ENCODE measurements around the gene RNF125.
A peak's percentile ranks its signal among the peaks of the same experiment; 100 is the strongest.

The RNF125 gene

DNA sequence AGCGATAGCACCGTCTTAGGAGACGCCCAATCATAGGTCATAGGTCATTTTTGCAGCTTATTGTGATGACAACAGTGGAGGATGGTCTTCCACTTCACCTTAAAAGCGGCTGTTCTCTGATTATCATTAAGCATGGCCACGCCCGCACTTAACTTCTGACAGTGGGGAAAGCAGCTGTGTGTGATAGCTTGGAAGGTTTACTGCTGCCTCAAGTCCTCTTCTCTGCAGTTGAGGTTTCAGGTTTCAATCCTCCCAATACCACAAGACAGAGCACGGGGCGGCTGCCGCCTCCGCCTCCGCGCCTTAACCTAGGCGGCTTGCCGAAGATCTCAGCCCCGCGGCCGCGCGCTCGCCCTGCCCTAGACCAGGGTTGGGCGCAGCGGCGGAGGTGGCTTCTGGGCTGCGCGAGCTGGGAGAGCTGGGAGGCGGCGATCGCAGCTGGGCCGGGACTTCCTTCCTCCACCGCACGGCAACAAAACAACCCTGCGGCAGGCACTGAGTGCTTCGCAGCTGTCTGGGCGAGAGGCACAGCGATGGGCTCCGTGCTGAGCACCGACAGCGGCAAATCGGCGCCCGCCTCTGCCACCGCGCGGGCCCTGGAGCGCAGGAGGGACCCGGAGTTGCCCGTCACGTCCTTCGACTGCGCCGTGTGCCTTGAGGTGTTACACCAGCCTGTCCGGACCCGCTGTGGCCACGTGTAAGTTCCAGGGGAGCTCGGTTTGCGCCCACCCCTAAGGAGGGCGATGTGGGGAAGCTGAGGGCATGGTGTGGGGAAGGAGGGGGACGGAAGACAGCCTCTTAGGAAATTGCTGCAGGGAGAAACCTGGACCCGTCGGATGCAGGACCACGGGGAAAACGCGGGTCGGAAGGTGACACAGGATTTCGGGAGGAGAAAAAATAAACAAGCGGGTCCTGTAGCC lies at the start of gene RNF125:
TSS of gene RNF125 (plus strand) at position 495 of the 920 bp plus-strand sequence. CDS start at position 534, 39 bp downstream.
- peaks cover 8% of the 10 kb centered on the region for H3K4me1 ChIP-seq (ENCODE audit: control insufficient read depth, insufficient read depth, low read length)

DNA sequence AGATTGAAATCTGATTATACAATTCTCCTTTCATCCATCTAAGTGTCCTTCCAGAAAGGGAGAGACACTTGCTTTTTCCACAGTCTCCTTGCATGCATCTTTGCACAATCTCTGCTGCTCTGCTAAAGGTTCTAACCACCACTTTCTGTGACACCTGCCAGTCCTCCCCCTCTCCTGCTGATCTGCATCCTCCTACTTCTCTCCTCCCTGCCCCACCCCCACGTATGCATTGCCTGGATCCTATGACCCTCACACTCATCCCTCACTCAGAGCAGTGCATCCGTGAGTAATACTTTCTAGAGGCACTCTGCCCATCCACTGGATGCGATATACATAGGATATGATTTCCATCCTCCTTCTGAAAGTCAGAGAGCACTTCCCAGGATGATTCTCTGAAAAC lies 48.0 kb upstream of the RNF125 start:
- H3K9ac ChIP-seq (ENCODE audit: low read depth, low read length), result no peak overlapping the region
- H3K36me3 ChIP-seq (ENCODE audit: control insufficient read depth, insufficient read depth, low read length), result no peaks in the 10 kb centered on the region
- H3K4me1 ChIP-seq (ENCODE audit: control insufficient read depth, insufficient read depth, low read length), result no peaks in the 10 kb centered on the region
- H3K9me3 ChIP-seq (ENCODE audit: control insufficient read depth, insufficient read depth, low read length), result peaks cover 23% of the 10 kb centered on the region
- H3K4me3 ChIP-seq (ENCODE audit: low read depth, low read length), result no peak overlapping the region
- no peaks in the 10 kb centered on the region for H3K27me3 ChIP-seq (ENCODE audit: control insufficient read depth, insufficient read depth, low read length)

More for the DNA sequence above, at the start of gene RNF125:
- Histone ChIP-seq H3K27me3 (ENCODE audit: control insufficient read depth, insufficient read depth, low read length) (peaks cover 2% of the 10 kb centered on the region), H3K9me3 (ENCODE audit: control insufficient read depth, insufficient read depth, low read length) (no peaks in the 10 kb centered on the region), H3K9ac (ENCODE audit: low read depth, low read length) (peak within 1 kb of the TSS; percentile 74), H3K36me3 (ENCODE audit: control insufficient read depth, insufficient read depth, low read length) (no peaks in the 10 kb centered on the region), H3K4me3 (ENCODE audit: low read depth, low read length) (peak within 1 kb of the TSS; percentile 88)

DNA sequence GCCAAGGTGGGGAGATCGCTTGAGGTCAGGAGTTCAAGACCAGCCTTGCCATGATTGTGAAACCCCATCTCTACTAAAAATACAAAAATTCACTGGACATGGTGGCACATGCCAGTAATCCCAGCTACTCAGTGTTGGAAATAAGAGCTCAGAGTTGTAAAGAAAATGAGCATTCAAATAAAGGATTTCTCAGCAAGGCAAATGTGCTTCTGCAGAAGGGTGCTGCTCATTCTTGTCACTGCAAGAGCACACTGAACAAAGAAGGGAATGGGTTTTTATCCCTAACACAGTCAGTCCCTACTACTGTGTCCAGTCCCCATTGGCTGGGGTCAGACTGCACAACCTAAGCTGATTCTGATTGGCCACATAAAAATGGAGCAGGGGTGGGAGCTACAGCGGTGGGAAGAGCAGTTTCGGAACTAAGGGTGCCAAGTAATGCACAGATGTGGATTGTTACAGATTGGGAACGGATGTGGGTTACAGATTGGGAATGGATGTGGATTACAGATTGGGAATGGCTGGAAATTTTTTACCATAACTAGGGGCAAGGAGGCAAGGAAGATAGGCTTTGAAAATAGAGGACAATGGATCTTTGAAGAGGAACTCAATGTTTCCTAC lies 44.6 kb upstream of the RNF125 start:
- Histone ChIP-seq H3K36me3 (ENCODE audit: control insufficient read depth, insufficient read depth, low read length) (no peaks in the 10 kb centered on the region), H3K4me1 (ENCODE audit: control insufficient read depth, insufficient read depth, low read length) (no peaks in the 10 kb centered on the region), H3K9me3 (ENCODE audit: control insufficient read depth, insufficient read depth, low read length) (peaks cover 28% of the 10 kb centered on the region)

DNA sequence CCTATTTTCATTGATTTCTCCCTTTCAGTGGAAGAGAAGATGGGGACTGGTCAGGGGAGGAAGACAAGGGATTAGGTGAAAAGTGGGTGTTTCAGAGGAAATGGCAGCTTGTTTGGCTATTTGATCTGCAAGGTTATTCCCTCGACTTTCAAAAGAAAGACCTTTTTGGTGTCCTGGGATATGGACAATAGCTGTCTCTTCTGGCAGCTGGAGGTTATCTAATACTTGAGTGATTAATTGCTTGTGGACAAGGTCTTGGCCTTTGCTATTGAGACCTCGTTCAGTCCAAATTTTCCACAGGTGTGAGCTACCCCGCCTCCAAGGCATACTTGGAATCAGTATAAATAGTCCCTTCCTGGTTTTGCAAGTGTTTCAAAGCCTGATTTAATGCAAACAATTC lies 42.4 kb upstream of the RNF125 start:
- Histone ChIP-seq H3K9me3 (ENCODE audit: control insufficient read depth, insufficient read depth, low read length) (peaks cover 28% of the 10 kb centered on the region), H3K36me3 (ENCODE audit: control insufficient read depth, insufficient read depth, low read length) (no peaks in the 10 kb centered on the region), H3K4me1 (ENCODE audit: control insufficient read depth, insufficient read depth, low read length) (no peaks in the 10 kb centered on the region), H3K9ac (ENCODE audit: low read depth, low read length) (no peak overlapping the region), H3K27me3 (ENCODE audit: control insufficient read depth, insufficient read depth, low read length) (no peaks in the 10 kb centered on the region), H3K4me3 (ENCODE audit: low read depth, low read length) (no peak overlapping the region)

More for the DNA sequence above, 44.6 kb upstream of the RNF125 start:
- Histone ChIP-seq H3K9ac (ENCODE audit: low read depth, low read length) (no peak overlapping the region), H3K27me3 (ENCODE audit: control insufficient read depth, insufficient read depth, low read length) (no peaks in the 10 kb centered on the region), H3K4me3 (ENCODE audit: low read depth, low read length) (no peak overlapping the region)

DNA sequence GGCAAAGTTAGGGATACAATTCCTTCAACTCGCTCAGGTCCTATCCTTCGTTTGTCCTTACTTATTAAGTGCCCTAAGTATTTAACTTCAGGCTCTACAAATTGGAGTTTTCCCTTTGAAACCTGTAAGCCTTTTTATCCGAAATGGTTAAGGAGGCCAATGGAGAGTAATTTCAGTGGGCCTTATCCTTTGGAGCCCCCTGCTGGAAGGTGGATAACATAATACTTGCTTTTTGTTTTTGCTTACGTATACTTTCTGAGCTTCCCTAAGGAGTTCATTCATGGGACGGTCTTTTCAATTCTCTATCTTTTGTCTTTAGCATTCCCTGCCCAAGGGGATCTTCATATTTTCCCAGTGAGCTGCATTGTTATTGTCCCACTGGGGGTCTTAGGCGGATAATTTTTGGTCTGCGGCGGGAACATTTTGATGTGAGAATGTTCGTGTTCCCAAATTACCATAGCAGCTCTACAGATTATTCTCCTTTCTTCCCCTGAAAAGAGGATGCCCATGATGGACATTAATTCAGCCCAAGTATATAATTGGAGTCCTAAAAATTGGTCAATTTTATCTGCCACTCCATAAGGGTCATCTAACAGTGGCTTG lies 41.3 kb upstream of the RNF125 start:
- peaks cover 26% of the 10 kb centered on the region for H3K9me3 ChIP-seq (ENCODE audit: control insufficient read depth, insufficient read depth, low read length)
- H3K9ac ChIP-seq (ENCODE audit: low read depth, low read length), result no peak overlapping the region

DNA sequence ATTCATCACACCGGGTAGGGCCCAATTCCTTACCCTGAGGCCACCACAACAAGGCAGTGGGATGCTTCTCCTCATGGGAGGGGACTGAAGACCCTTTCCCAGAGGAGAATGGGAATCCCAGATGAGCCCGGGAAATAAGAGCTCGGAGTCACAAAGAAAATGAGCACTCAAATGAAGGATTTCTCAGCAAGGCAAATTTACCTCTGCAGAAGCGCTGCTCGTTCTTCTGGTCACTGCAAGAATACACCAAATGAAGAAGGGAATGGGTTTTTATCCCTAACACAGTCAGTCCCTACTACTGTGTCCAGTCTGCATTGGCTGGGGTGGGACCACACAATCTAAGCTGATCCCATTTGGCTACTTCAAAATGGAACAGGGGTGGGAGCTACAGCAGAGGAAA lies 40.0 kb upstream of the RNF125 start:
- Histone ChIP-seq H3K4me3 (ENCODE audit: low read depth, low read length) (no peak overlapping the region), H3K36me3 (ENCODE audit: control insufficient read depth, insufficient read depth, low read length) (no peaks in the 10 kb centered on the region), H3K27me3 (ENCODE audit: control insufficient read depth, insufficient read depth, low read length) (no peaks in the 10 kb centered on the region), H3K9me3 (ENCODE audit: control insufficient read depth, insufficient read depth, low read length) (peaks cover 22% of the 10 kb centered on the region), H3K9ac (ENCODE audit: low read depth, low read length) (no peak overlapping the region), H3K4me1 (ENCODE audit: control insufficient read depth, insufficient read depth, low read length) (no peaks in the 10 kb centered on the region)

More for the DNA sequence above, 41.3 kb upstream of the RNF125 start:
- H3K27me3 ChIP-seq (ENCODE audit: control insufficient read depth, insufficient read depth, low read length), result no peaks in the 10 kb centered on the region
- no peak overlapping the region for H3K4me3 ChIP-seq (ENCODE audit: low read depth, low read length)
- H3K36me3 ChIP-seq (ENCODE audit: control insufficient read depth, insufficient read depth, low read length), result no peaks in the 10 kb centered on the region
- H3K4me1 ChIP-seq (ENCODE audit: control insufficient read depth, insufficient read depth, low read length), result no peaks in the 10 kb centered on the region

DNA sequence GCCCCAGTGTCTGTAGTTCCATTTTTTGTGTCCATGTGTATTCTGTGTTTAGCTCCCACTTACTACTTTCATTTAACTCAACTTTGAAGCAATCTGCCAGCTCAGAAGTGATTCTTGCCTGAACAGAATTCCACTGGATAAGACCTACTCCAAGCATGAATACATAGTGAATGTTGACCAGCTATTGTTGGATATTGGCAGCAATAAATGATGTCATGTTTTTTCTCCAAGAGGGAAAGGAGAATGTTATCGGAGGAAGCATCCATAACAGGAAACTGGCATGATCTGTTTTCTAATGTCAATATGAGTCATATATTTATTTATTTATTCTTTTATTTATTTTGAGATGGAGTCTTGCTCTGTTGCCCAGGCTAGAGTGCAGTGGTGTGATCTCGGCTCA lies 38.9 kb upstream of the RNF125 start:
- Histone ChIP-seq H3K9me3 (ENCODE audit: control insufficient read depth, insufficient read depth, low read length) (peaks cover 14% of the 10 kb centered on the region), H3K4me1 (ENCODE audit: control insufficient read depth, insufficient read depth, low read length) (no peaks in the 10 kb centered on the region), H3K36me3 (ENCODE audit: control insufficient read depth, insufficient read depth, low read length) (no peaks in the 10 kb centered on the region), H3K4me3 (ENCODE audit: low read depth, low read length) (no peak overlapping the region), H3K9ac (ENCODE audit: low read depth, low read length) (no peak overlapping the region), H3K27me3 (ENCODE audit: control insufficient read depth, insufficient read depth, low read length) (no peaks in the 10 kb centered on the region)

DNA sequence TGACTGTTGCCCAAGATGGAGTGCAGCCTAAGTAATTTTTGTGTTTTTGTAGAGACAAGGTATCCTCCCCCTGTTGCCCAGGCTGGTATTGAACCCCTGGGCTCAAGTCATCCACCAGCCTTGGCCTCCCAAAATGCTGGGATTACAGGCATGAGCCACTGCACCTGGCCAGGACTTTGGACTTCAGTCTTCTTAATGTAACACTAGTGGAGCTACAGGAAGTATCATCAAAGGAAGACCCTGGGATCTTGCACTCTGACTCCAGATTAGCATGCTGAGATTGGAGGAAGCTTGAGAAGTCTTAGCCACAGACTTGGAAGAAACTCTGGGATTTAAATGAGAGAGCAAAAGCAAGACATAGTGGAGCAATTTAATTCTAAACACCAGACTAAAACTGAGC lies 37.8 kb upstream of the RNF125 start:
- Histone ChIP-seq H3K9me3 (ENCODE audit: control insufficient read depth, insufficient read depth, low read length) (peaks cover 4% of the 10 kb centered on the region), H3K9ac (ENCODE audit: low read depth, low read length) (no peak overlapping the region), H3K4me1 (ENCODE audit: control insufficient read depth, insufficient read depth, low read length) (no peaks in the 10 kb centered on the region), H3K27me3 (ENCODE audit: control insufficient read depth, insufficient read depth, low read length) (no peaks in the 10 kb centered on the region), H3K4me3 (ENCODE audit: low read depth, low read length) (no peak overlapping the region), H3K36me3 (ENCODE audit: control insufficient read depth, insufficient read depth, low read length) (no peaks in the 10 kb centered on the region)

DNA sequence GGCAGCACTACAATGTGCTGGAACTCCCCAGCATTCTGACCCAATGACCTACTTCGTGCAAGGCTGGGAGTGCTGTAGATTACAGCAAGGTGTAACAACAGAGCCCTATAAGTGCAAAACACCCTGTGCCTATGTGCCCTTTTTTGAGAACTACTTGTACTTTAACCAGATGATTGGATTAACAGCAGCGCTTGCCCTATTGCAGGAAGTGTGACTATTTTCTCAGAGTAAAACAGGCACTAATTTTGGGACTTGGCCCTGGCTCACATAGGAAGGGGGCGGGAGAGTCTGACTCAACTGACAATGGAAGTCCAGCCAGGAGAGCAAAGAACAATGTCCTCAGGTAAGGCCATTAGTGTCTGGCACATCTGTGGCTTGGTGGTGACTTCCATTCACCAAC lies 35.6 kb upstream of the RNF125 start:
- H3K9ac ChIP-seq (ENCODE audit: low read depth, low read length), result no peak overlapping the region
- no peak overlapping the region for H3K4me3 ChIP-seq (ENCODE audit: low read depth, low read length)
- no peaks in the 10 kb centered on the region for H3K36me3 ChIP-seq (ENCODE audit: control insufficient read depth, insufficient read depth, low read length)
- H3K4me1 ChIP-seq (ENCODE audit: control insufficient read depth, insufficient read depth, low read length), result no peaks in the 10 kb centered on the region
- peaks cover 4% of the 10 kb centered on the region for H3K9me3 ChIP-seq (ENCODE audit: control insufficient read depth, insufficient read depth, low read length)
- H3K27me3 ChIP-seq (ENCODE audit: control insufficient read depth, insufficient read depth, low read length), result no peaks in the 10 kb centered on the region

DNA sequence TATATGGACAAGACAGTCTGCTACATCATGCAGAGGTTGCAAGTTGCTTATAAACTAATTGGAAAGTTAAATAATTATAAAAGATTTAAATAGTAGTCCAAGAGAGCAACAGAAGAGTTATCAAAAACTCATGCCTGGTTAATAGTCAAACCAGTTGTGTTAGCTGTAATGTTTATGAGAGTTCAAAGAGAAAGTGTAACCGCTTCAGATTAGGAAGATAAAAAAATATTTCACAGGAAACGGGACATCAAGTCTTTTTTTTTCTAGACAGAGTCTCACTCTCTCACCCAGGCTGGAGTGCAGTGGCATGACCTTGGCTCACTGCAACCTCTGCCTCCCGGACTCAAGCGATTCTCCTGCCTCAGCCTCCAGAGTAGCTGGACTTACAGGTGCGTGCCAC lies 34.6 kb upstream of the RNF125 start:
- Histone ChIP-seq H3K9me3 (ENCODE audit: control insufficient read depth, insufficient read depth, low read length) (no peaks in the 10 kb centered on the region), H3K36me3 (ENCODE audit: control insufficient read depth, insufficient read depth, low read length) (no peaks in the 10 kb centered on the region), H3K9ac (ENCODE audit: low read depth, low read length) (no peak overlapping the region), H3K4me3 (ENCODE audit: low read depth, low read length) (no peak overlapping the region), H3K27me3 (ENCODE audit: control insufficient read depth, insufficient read depth, low read length) (no peaks in the 10 kb centered on the region), H3K4me1 (ENCODE audit: control insufficient read depth, insufficient read depth, low read length) (no peaks in the 10 kb centered on the region)

DNA sequence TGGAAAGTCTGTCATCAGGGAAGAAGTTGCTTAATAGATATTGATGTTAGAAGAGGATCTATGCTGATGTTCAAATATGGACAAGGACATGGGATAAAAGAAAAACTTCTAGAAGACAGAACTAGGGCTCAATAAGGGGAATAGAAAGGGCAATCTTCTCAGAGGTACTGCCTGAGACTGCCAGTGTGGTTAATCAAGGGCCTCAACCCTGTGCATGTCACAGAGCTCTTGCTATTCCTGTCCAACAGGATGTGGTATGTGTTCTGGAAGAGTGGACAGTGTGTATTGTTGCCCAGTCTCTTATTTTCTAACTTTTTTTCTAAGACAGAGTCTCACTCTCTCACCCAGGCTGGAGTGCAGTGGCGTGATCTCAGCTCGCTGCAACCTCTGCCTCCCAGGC lies 27.8 kb upstream of the RNF125 start:
- Histone ChIP-seq H3K9ac (ENCODE audit: low read depth, low read length) (no peak overlapping the region), H3K36me3 (ENCODE audit: control insufficient read depth, insufficient read depth, low read length) (no peaks in the 10 kb centered on the region), H3K27me3 (ENCODE audit: control insufficient read depth, insufficient read depth, low read length) (no peaks in the 10 kb centered on the region), H3K9me3 (ENCODE audit: control insufficient read depth, insufficient read depth, low read length) (no peaks in the 10 kb centered on the region), H3K4me1 (ENCODE audit: control insufficient read depth, insufficient read depth, low read length) (no peaks in the 10 kb centered on the region), H3K4me3 (ENCODE audit: low read depth, low read length) (no peak overlapping the region)

Measured in iPS-15b (cell line).